ENCODE data around the gene ASCL4.

The ASCL4 gene

GRCh38 chr12:107818984-107819383 is 44.5 kb downstream of the ASCL4 start:
- no peak for DNase-seq (ENCODE audit: low read depth, low spot score)
- H3K4me3 ChIP-seq (ENCODE audit: low read length), result no peak overlapping the region

GRCh38 chr12:107822356-107822755 is 47.9 kb downstream of the ASCL4 start:
- DNase-seq (ENCODE audit: low read depth, low spot score), result no peak
- no peak overlapping the region for H3K4me3 ChIP-seq (ENCODE audit: low read length)
